HEK293 (cell line): Measurements from ENCODE around the gene GZF1.

ENCODE experiments used
- CTCF ChIA-PET: fragments of 350-600 bp; formaldehyde crosslinking; extraction: SDS; loops from one replicate; lab custom pipeline; 2021; ENCODE audit warnings: antibody characterized with exemption; lab: Yijun Ruan, JAX
- POLR2A ChIA-PET: fragments of 300-600 bp; formaldehyde crosslinking; extraction: SDS; loops from one replicate; lab custom pipeline; 2020; ENCODE audit warnings: antibody characterized with exemption, inconsistent platforms; lab: Yijun Ruan, JAX
- H3K27ac ChIP-seq: fragments of 200-500 bp; sonication (Bioruptor generic); 2 replicates; pipeline ENCODE4 v1.5.1; 2014; ENCODE audit warnings: low read depth, low read length, control low read depth, inconsistent platforms; ENCODE audit errors: extremely low read depth
- H3K36me3 ChIP-seq, 2 experiments: fragments of 200-500 bp in 1 of 2; sonication (Bioruptor generic) in 1 of 2; 1 replicate in 1 of 2; 2 replicates in 1 of 2; pipeline ENCODE4 v1.5.1; 2014 to 2017; ENCODE audit warnings: inconsistent platforms in 2 of 2, low read length in 2 of 2; ENCODE audit not compliant: control insufficient read depth in 2 of 2, insufficient read depth in 1 of 2
- H3K4me1 ChIP-seq: fragments of 200-500 bp; sonication (Bioruptor generic); 2 replicates; pipeline ENCODE4 v1.5.1; 2014; ENCODE audit warnings: mild to moderate bottlenecking, low read length, inconsistent platforms; ENCODE audit not compliant: control insufficient read depth, insufficient read depth
- H3K4me3 ChIP-seq: 2 replicates; pipeline ENCODE4 v1.5.1; 2011; ENCODE audit warnings: low read depth, mild to moderate bottlenecking, control low read depth, low read length, moderate library complexity
- H3K9me3 ChIP-seq: fragments of 200-500 bp; sonication (Bioruptor generic); 2 replicates; pipeline ENCODE4 v1.5.1; 2014; ENCODE audit warnings: low read depth, low read length, inconsistent platforms; ENCODE audit not compliant: control insufficient read depth, insufficient read depth
- CTCF ChIP-seq: fragments of 450-650 bp; formaldehyde crosslinking; IDR thresholded peaks from 2 replicates; pipeline ENCODE4 v1.5.1; 2016; ENCODE audit warnings: missing biosample characterization, missing genetic modification characterization
- ELK4 ChIP-seq: IDR thresholded peaks from 2 replicates; pipeline ENCODE4 v1.6.1; 2011; ENCODE audit warnings: mild to moderate bottlenecking, low read depth, low read length, borderline replicate concordance
- FEZF1 ChIP-seq: fragments of 450-650 bp; formaldehyde crosslinking; IDR thresholded peaks from 2 replicates; pipeline ENCODE4 v1.5.1; 2016; ENCODE audit warnings: missing biosample characterization, missing genetic modification characterization
- GFI1B ChIP-seq: fragments of 450-650 bp; formaldehyde crosslinking; IDR thresholded peaks from 2 replicates; pipeline ENCODE4 v1.5.1; 2016; ENCODE audit warnings: missing biosample characterization, missing genetic modification characterization
- KLF10 ChIP-seq: fragments of 450-650 bp; IDR thresholded peaks from 2 replicates; pipeline ENCODE4 v1.5.1; 2018; ENCODE audit warnings: missing biosample characterization, mild to moderate bottlenecking, missing genetic modification characterization
- KLF16 ChIP-seq: fragments of 450-650 bp; formaldehyde crosslinking; IDR thresholded peaks from 2 replicates; pipeline ENCODE4 v1.5.1; 2017; ENCODE audit warnings: missing biosample characterization, missing genetic modification characterization
- PRDM6 ChIP-seq: fragments of 450-650 bp; formaldehyde crosslinking; IDR thresholded peaks from 2 replicates; pipeline ENCODE4 v1.5.1; 2017; ENCODE audit warnings: missing biosample characterization, missing genetic modification characterization
- ZNF112 ChIP-seq: fragments of 450-650 bp; formaldehyde crosslinking; IDR thresholded peaks from 2 replicates; pipeline ENCODE4 v1.5.0; 2017; ENCODE audit warnings: missing biosample characterization, missing genetic modification characterization
- ZNF175 ChIP-seq: fragments of 450-650 bp; formaldehyde crosslinking; IDR thresholded peaks from 2 replicates; pipeline ENCODE4 v1.5.1; 2016; ENCODE audit warnings: missing biosample characterization, missing genetic modification characterization
- ZNF530 ChIP-seq: fragments of 450-650 bp; formaldehyde crosslinking; IDR thresholded peaks from 2 replicates; pipeline ENCODE4 v1.5.1; 2016; ENCODE audit warnings: low read depth, missing biosample characterization, missing genetic modification characterization
- ZNF561 ChIP-seq: fragments of 450-650 bp; IDR thresholded peaks from 2 replicates; pipeline ENCODE4 v1.5.1; 2018; ENCODE audit warnings: missing biosample characterization, missing genetic modification characterization, borderline replicate concordance
- ZNF600 ChIP-seq: fragments of 450-650 bp; formaldehyde crosslinking; IDR thresholded peaks from 2 replicates; pipeline ENCODE4 v1.5.1; 2016; ENCODE audit warnings: missing biosample characterization, missing genetic modification characterization
- ZNF610 ChIP-seq: fragments of 450-650 bp; formaldehyde crosslinking; IDR thresholded peaks from 2 replicates; pipeline ENCODE4 v1.5.1; 2016; ENCODE audit warnings: missing biosample characterization, missing genetic modification characterization, borderline replicate concordance
- ZNF623 ChIP-seq: fragments of 450-650 bp; formaldehyde crosslinking; IDR thresholded peaks from 2 replicates; pipeline ENCODE4 v1.5.1; 2016; ENCODE audit warnings: missing biosample characterization, missing genetic modification characterization
- ZNF629 ChIP-seq: fragments of 450-650 bp; formaldehyde crosslinking; IDR thresholded peaks from 2 replicates; pipeline ENCODE4 v1.5.1; 2017; ENCODE audit warnings: missing biosample characterization, missing genetic modification characterization
- ZNF670 ChIP-seq: fragments of 450-650 bp; formaldehyde crosslinking; IDR thresholded peaks from 2 replicates; pipeline ENCODE4 v1.5.1; 2016; ENCODE audit warnings: missing biosample characterization, missing genetic modification characterization, low read depth
- ZNF677 ChIP-seq: fragments of 450-650 bp; IDR thresholded peaks from 2 replicates; pipeline ENCODE4 v1.5.0; 2018; ENCODE audit warnings: missing biosample characterization, mild to moderate bottlenecking, missing genetic modification characterization, moderate library complexity
- ZNF704 ChIP-seq: fragments of 450-650 bp; formaldehyde crosslinking; IDR thresholded peaks from 2 replicates; pipeline ENCODE4 v1.5.1; 2016; ENCODE audit warnings: missing biosample characterization, missing genetic modification characterization
- ZNF707 ChIP-seq: fragments of 450-650 bp; formaldehyde crosslinking; IDR thresholded peaks from 2 replicates; pipeline ENCODE4 v1.5.1; 2016; ENCODE audit warnings: missing biosample characterization, missing genetic modification characterization
- ZSCAN30 ChIP-seq: fragments of 450-650 bp; IDR thresholded peaks from 2 replicates; pipeline ENCODE4 v1.5.1; 2018; ENCODE audit warnings: missing biosample characterization, mild to moderate bottlenecking, missing genetic modification characterization, moderate library complexity
- TF ChIP-seq, protein P1 (sequence below): fragments of 450-650 bp; formaldehyde crosslinking; IDR thresholded peaks from 2 replicates; pipeline ENCODE4 v1.5.1; 2016; ENCODE audit warnings: missing biosample characterization, missing genetic modification characterization, borderline replicate concordance
- TF ChIP-seq, protein P2 (sequence below): fragments of 450-650 bp; formaldehyde crosslinking; IDR thresholded peaks from 2 replicates; pipeline ENCODE4 v1.5.1; 2017; ENCODE audit warnings: missing biosample characterization, missing genetic modification characterization

The GZF1 gene

GRCh38 chr20:23399568-23400241 is 37.7 kb downstream of the GZF1 start:
- Histone ChIP-seq H3K27ac (no peak overlapping the region), H3K4me1 (peaks cover 8% of the 10 kb centered on the region), H3K4me3 (no peak overlapping the region), H3K36me3 (peaks cover 5 to 43% of the 10 kb centered on the region in 2 experiments; a peak in 2 of 3 replicates), H3K9me3 (no peaks in the 10 kb centered on the region)
- ChIA-PET POLR2A (interaction anchor here (1.1 kb wide), 1 partner anchor 22 kb away, joined by 3 read pairs; the partner anchor contains the start of gene NAPB), CTCF (no interaction called here)
- TF ChIP-seq ZNF707 (tag by site-specific recombination) = no peak
- TF ChIP-seq, protein P1, sequence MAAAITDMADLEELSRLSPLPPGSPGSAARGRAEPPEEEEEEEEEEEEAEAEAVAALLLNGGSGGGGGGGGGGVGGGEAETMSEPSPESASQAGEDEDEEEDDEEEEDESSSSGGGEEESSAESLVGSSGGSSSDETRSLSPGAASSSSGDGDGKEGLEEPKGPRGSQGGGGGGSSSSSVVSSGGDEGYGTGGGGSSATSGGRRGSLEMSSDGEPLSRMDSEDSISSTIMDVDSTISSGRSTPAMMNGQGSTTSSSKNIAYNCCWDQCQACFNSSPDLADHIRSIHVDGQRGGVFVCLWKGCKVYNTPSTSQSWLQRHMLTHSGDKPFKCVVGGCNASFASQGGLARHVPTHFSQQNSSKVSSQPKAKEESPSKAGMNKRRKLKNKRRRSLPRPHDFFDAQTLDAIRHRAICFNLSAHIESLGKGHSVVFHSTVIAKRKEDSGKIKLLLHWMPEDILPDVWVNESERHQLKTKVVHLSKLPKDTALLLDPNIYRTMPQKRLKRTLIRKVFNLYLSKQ = no peak
- TF ChIP-seq ZNF561 (tag by site-specific recombination) = no peak
- TF ChIP-seq GFI1B (tag by site-specific recombination) = no peak
- TF ChIP-seq ZSCAN30 (tag by site-specific recombination) = no peak
- TF ChIP-seq ZNF175 (tag by site-specific recombination) = no peak
- TF ChIP-seq ZNF704 (tag by site-specific recombination) = no peak
- TF ChIP-seq FEZF1 (tag by site-specific recombination) = no peak
- TF ChIP-seq CTCF = no peak
- TF ChIP-seq KLF10 = no peak

GRCh38 chr20:23401051-23401450 is 39.1 kb downstream of the GZF1 start:
- Histone ChIP-seq H3K4me1 (peaks cover 8% of the 10 kb centered on the region), H3K9me3 (no peaks in the 10 kb centered on the region), H3K4me3 (no peak overlapping the region), H3K27ac (no peak overlapping the region), H3K36me3 (peaks cover 5 to 33% of the 10 kb centered on the region in 2 experiments; a peak in 2 of 3 replicates)
- ChIA-PET POLR2A (interaction anchor here (1.1 kb wide), 1 partner anchor 20 kb away, joined by 3 read pairs; the partner anchor contains the start of gene NAPB), CTCF (no interaction called here)
- TF ChIP-seq ZNF677 (no peak), KLF16 (tag by site-specific recombination) (no peak), ZNF610 (no peak), ZNF623 (tag by site-specific recombination) (no peak), ZNF530 (tag by site-specific recombination) (no peak), ZNF629 (no peak), ELK4 (no peak), ZNF112 (tag by site-specific recombination) (no peak), PRDM6 (no peak), ZNF670 (tag by site-specific recombination) (no peak), ZNF600 (no peak)
- TF ChIP-seq, protein P2, sequence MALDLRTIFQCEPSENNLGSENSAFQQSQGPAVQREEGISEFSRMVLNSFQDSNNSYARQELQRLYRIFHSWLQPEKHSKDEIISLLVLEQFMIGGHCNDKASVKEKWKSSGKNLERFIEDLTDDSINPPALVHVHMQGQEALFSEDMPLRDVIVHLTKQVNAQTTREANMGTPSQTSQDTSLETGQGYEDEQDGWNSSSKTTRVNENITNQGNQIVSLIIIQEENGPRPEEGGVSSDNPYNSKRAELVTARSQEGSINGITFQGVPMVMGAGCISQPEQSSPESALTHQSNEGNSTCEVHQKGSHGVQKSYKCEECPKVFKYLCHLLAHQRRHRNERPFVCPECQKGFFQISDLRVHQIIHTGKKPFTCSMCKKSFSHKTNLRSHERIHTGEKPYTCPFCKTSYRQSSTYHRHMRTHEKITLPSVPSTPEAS (tag by site-specific recombination) = no peak
